Measurements from ENCODE around the gene DSP. TPM values are rescaled to one million over a fixed set of nuclear protein-coding genes. Genes with fewer than 3 reads are reported as not detected.

The DSP gene
- total RNA-seq, 1 donor from 2014 or later: 38.7 TPM

- no peak overlapping the region for H3K27ac Mint-ChIP-seq
- peaks cover 10% of the 10 kb centered on the region for H3K9me3 Mint-ChIP-seq
- H3K27me3 ChIP-seq: no peaks in the 10 kb centered on the region
- no peak overlapping the region for H3K4me2 ChIP-seq
- H3K9ac ChIP-seq: no peak overlapping the region
- TF ChIP-seq CTCF (IDR thresholded peaks at IDR 0.05): no peak
- no peak for TF ChIP-seq EZH2 (IDR thresholded peaks at IDR 0.05)
- TF ChIP-seq EZH2phosphoT487 (IDR thresholded peaks at IDR 0.05): no peak
- H3K27me3 Mint-ChIP-seq (ENCODE audit: insufficient read depth, low read depth): peaks cover 53% of the 10 kb centered on the region
- no peaks in the 10 kb centered on the region for H4K20me1 ChIP-seq (ENCODE audit: low read depth)
- no peak for DNase-seq (ENCODE audit: low spot score)
- H3F3A ChIP-seq (ENCODE audit: low read depth): no peaks in the 10 kb centered on the region
- no peaks in the 10 kb centered on the region for H3K79me2 ChIP-seq (ENCODE audit: low read depth)
- no peak overlapping the region for H3K4me3 ChIP-seq
- H3K4me1 ChIP-seq: no peaks in the 10 kb centered on the region
- H3K9me3 ChIP-seq (ENCODE audit: low read depth): no peaks in the 10 kb centered on the region
- H3K36me3 ChIP-seq: no peaks in the 10 kb centered on the region
- no peaks in the 10 kb centered on the region for H3K4me1 Mint-ChIP-seq
- H3K36me3 Mint-ChIP-seq: no peaks in the 10 kb centered on the region
- H3K27ac ChIP-seq: no peak overlapping the region
- H2AFZ ChIP-seq (replicated peaks): no peak overlapping the region
- H3K4me3 Mint-ChIP-seq: no peak overlapping the region
Observed at GRCh38 chr6:7632501-7633290, 91.2 kb downstream of the DSP start.

GRCh38 chr6:7633361-7633760 is 91.9 kb downstream of the DSP start:
- H3K9ac ChIP-seq: no peak overlapping the region
- H2AFZ ChIP-seq (replicated peaks): no peak overlapping the region
- no peak overlapping the region for H3K4me3 ChIP-seq
- peaks cover 8% of the 10 kb centered on the region for H3K9me3 Mint-ChIP-seq
- no peaks in the 10 kb centered on the region for H3K4me1 Mint-ChIP-seq
- H3K27me3 Mint-ChIP-seq (ENCODE audit: insufficient read depth, low read depth): peaks cover 49% of the 10 kb centered on the region
- no peak overlapping the region for H3K27ac ChIP-seq
- no peaks in the 10 kb centered on the region for H3K27me3 ChIP-seq
- no peaks in the 10 kb centered on the region for H3K36me3 ChIP-seq
- H3K79me2 ChIP-seq (ENCODE audit: low read depth): no peaks in the 10 kb centered on the region
- TF ChIP-seq EZH2phosphoT487 (IDR thresholded peaks at IDR 0.05) (no peak), EZH2 (IDR thresholded peaks at IDR 0.05) (no peak), CTCF (IDR thresholded peaks at IDR 0.05) (no peak)
- no peaks in the 10 kb centered on the region for H4K20me1 ChIP-seq (ENCODE audit: low read depth)
- no peak overlapping the region for H3K4me3 Mint-ChIP-seq
- no peak for DNase-seq (ENCODE audit: low spot score)
- H3F3A ChIP-seq (ENCODE audit: low read depth): no peaks in the 10 kb centered on the region
- no peaks in the 10 kb centered on the region for H3K9me3 ChIP-seq (ENCODE audit: low read depth)
- H3K4me2 ChIP-seq: no peak overlapping the region
- H3K4me1 ChIP-seq: no peaks in the 10 kb centered on the region
- H3K27ac Mint-ChIP-seq: no peak overlapping the region
- no peaks in the 10 kb centered on the region for H3K36me3 Mint-ChIP-seq

GRCh38 chr6:7636151-7636550 is 94.7 kb downstream of the DSP start:
- peaks cover 24% of the 10 kb centered on the region for H3K27me3 Mint-ChIP-seq (ENCODE audit: insufficient read depth, low read depth)
- no peaks in the 10 kb centered on the region for H3K36me3 Mint-ChIP-seq
- H3K9ac ChIP-seq: no peak overlapping the region
- H4K20me1 ChIP-seq (ENCODE audit: low read depth): no peaks in the 10 kb centered on the region
- H2AFZ ChIP-seq (replicated peaks): no peak overlapping the region
- no peak overlapping the region for H3K4me3 ChIP-seq
- no peak overlapping the region for H3K4me3 Mint-ChIP-seq
- no peak overlapping the region for H3K4me2 ChIP-seq
- H3K9me3 ChIP-seq (ENCODE audit: low read depth): no peaks in the 10 kb centered on the region
- no peaks in the 10 kb centered on the region for H3K27me3 ChIP-seq
- H3F3A ChIP-seq (ENCODE audit: low read depth): no peaks in the 10 kb centered on the region
- no peak for DNase-seq (ENCODE audit: low spot score)
- no peak overlapping the region for H3K27ac ChIP-seq
- H3K79me2 ChIP-seq (ENCODE audit: low read depth): no peaks in the 10 kb centered on the region
- TF ChIP-seq EZH2phosphoT487 (IDR thresholded peaks at IDR 0.05) (no peak), CTCF (IDR thresholded peaks at IDR 0.05) (no peak), EZH2 (IDR thresholded peaks at IDR 0.05) (no peak)
- no peaks in the 10 kb centered on the region for H3K36me3 ChIP-seq
- peaks cover under 1% of the 10 kb centered on the region for H3K9me3 Mint-ChIP-seq
- no peaks in the 10 kb centered on the region for H3K4me1 ChIP-seq
- H3K27ac Mint-ChIP-seq: no peak overlapping the region
- H3K4me1 Mint-ChIP-seq: no peaks in the 10 kb centered on the region

Other genes with a start within 250 kb of the DSP start
- 62.5 and 96.6 TPM in 2 replicates for gene SSR1, start 228.5 kb upstream of the DSP start, total RNA-seq (ENCODE audit: low replicate concordance)
- gene CAGE1, start 151.9 kb upstream of the DSP start, total RNA-seq (ENCODE audit: low replicate concordance): 0.03 TPM in 1 of 2 replicates, not detected in the other
- gene RIOK1, start 151.9 kb upstream of the DSP start, total RNA-seq (ENCODE audit: low replicate concordance): 17.3 and 21.5 TPM in 2 replicates
- gene SNRNP48, start 48.5 kb downstream of the DSP start, total RNA-seq (ENCODE audit: low replicate concordance): 42.8 and 54.1 TPM in 2 replicates
- gene BMP6, start 184.4 kb downstream of the DSP start, total RNA-seq (ENCODE audit: low replicate concordance): 0.37 and 0.41 TPM in 2 replicates

Measured in neural progenitor cell (in vitro differentiated cells).